ENCODE measurements around the gene PRKCE.

DNA sequence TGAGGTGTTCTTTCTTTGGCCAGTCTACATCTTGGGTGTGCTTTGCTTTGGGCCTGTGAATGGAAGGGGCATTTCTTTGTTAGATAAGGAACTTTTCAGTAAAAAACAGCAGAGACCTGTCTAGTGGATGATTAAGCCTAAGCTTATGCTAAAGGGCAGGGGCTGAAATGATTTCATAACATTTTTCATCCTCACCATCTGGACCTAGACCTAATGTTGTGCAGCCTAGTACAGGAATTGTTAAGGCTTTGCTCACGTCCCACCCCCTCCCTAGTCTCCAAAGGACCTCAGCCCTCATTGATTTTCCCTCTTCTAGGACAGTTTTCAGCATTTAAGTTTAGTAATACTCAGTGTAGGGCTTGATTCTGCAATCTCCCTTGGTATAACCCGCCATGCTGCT lies 111.8 kb downstream of the PRKCE start:
- no peak for TF ChIP-seq GATA2 (IDR thresholded peaks at IDR 0.05; ENCODE audit: low read depth, low read length)
- no peak for TF ChIP-seq GATA3 (IDR thresholded peaks at IDR 0.05; ENCODE audit: low read depth, low read length)
